GM20431 (cell line): Measurements from ENCODE around the gene CACNA2D4.

ENCODE experiments used
- in situ Hi-C: fragments of 300-500 bp; cut with MseI, MboI; formaldehyde crosslinking; loops from one replicate; pipeline ENCODE4 v1.15.0; 2020; ENCODE audit warnings: low sequenced_read_pairs; ENCODE audit not compliant: unreplicated experiment

CACNA2D4 gene

GRCh38 chr12:1837541-1838204, 80.8 kb downstream of the CACNA2D4 start:
- in situ Hi-C loops: no loop called here

DNA sequence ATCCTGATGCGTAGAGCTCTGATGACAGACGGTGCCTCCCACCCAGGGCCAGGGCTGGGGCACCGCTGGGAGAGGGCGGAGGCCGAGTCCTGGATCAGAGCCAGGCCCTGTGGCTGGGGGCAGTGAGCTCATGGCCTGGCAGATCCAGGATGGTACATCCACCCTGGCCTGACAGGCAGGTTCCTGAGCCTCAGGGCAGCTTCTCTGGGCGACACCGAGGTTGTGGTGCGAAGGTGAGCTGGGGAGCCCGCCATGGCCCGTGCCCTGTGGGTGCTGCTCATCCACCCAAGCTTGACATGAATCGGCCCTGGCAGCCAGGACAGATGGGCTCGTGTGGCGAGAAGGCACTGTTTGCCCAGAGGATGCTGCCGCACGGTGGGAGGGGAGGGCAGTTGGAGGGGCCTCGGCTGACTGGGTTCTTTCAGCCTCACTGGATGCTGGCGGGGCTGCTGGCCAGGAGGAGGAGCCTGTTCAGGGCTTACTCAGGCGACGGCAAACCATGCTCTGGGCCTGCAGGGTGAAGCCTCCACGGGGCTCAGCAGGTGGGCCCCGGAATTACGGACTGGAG, 81.5 kb downstream of the CACNA2D4 start:
- in situ Hi-C loops: no loop called here

GRCh38 chr12:1836241-1836803, 82.1 kb downstream of the CACNA2D4 start:
- in situ Hi-C loops: no loop called here

DNA sequence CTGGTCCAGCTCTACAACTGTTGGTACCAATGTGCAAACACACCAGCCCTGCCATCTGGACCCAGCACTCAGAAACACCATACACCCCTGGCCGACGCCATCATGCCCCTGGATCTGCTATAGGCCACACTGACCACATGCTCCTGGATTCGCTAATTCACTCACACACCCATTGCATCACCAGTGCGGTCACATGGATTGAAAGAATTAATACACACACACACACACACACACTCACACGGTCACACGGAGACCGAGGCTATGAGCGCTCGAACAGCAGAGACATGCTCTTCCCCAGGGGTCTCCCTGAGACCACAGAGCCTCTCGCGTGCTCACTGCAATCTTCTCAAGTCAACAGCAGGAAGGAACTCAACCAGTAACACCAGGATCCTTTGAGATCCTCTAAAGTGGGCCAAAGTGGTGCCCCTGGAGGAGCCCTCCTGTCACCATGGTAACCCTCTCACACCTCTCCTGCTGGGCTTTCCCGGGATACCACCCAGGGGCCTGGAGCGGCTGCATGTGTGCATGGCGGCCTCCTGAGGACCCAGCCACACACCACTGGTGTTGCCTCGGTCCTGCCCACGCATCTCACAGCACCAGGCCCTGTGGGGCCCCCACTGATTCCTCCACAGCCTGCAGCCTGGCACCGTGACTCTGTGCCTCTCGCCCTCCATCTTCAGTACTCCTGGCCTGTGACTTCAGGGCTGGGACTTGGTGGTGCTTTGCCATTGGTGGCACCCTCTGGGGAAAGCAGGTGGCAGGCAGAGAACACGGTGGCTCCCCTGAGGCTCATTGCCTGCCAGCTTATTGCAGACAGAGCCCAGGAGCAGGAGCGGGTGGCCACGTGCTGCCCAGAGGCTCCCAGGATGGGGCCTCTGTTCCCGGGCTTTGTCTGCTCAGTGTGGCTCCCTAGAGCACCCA, 83.0 kb downstream of the CACNA2D4 start:
- in situ Hi-C loops: no loop called here

DNA sequence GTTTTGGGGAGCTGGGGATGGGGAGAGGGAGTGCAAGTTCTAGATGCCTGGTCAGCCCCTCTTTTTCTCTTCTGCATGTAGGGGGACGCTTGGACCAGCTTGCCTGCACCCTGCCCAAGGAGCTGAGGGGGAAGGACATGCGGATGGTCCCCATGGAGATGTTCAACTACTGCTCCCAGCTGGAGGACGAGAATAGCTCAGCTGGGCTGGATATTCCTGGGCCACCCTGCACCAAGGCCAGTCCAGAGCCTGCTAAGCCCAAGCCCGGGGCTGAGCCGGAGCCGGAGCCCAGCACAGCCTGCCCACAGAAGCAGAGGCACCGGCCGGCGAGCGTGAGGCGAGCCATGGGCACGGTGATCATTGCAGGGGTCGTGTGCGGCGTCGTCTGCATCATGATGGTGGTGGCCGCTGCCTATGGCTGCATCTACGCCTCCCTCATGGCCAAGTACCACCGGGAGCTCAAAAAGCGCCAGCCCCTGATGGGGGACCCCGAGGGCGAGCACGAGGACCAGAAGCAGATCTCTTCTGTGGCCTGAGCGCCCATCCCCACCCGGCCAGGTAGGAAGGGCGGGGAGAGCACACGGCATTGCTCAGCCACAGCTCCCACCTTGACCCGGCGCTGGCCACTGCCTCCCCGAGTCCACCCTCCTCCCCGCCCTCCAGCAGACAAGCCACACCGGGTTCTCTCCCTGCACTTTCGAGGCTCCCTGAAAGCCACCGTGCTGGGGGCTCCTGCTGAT, 84.1 kb downstream of the CACNA2D4 start:
- in situ Hi-C loops: no loop called here

DNA sequence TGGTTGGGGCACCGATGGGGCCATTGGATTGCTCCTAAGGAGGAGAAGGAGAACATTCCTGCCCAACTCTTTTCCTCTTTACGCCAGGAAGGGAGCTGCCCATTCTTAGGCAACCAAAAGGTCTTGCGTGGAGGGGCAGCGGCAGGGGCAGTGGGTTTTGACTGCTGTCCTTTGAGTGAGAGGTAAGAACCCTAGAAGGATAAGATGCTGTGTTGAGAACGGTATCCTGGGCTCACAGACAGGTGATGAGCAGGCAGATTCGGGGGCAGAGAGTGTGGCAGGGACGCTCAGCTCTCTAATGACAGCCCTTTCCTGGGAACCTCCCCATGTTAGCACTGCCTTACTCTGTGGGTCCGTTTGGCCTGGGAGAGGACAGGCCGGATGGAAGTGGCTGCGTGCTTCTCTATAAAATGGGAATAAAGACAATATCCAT, 84.8 kb downstream of the CACNA2D4 start:
- in situ Hi-C loops: no loop called here

GRCh38 chr12:1832801-1833595, 85.5 kb downstream of the CACNA2D4 start:
- in situ Hi-C loops: no loop called here

DNA sequence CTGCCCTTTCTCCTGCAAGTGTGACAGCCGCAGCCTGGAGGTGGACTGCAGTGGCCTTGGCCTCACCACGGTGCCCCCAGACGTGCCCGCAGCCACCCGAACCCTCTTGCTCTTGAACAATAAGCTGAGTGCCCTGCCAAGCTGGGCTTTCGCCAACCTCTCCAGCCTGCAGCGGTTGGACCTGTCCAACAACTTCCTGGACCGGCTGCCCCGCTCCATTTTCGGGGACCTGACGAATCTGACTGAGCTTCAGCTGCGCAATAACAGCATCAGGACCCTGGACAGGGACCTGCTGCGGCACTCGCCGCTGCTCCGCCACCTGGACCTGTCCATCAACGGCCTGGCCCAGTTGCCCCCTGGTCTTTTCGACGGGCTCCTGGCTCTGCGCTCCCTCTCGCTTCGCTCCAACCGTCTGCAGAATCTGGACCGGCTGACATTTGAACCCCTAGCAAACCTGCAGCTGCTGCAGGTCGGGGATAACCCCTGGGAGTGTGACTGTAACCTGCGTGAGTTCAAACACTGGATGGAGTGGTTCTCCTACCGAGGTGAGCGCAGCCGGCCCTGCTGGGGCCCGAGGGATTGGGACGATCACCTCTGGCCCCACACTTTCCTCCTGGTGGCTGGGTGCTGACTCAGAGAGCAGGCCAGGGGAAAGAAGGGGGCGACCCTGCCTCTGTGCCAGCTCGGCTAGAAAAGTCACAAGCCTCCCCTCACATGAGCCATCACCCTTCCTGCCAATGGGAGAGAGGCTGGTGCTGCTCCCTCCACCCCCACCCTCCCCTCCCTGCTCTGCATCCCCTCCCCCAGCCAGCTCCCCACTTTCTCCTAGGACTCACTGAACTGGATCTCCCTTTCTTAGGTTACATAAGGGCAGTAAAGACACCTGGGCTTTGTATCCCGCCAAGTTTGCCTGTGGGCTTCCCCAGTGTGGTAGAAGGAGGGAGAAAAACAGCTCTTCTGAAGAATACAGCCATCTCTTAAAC, 87.2 kb downstream of the CACNA2D4 start:
- in situ Hi-C loops: no loop called here

DNA sequence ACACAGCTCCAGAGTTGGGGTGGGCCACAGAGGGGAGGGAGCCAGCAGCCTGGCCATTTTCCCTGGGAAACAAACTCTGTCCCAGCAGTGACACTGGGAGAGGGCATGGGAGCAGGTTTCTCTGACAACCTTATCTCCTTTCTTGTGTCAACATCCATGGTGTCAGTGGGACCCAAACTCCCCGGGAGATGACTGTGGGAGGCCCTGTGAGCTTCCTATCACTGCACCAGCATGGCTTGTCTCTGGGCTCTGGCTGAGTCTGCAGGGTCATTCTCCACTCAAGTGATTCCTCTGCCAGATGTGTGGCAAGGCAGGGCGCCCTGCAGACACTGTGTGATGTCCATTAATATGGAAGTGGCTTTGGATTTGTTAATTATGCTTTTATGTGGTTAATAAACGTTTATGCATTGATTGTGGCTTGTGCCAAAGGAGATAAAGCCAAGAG, 88.0 kb downstream of the CACNA2D4 start:
- in situ Hi-C loops: no loop called here

GRCh38 chr12:1829306-1829900, 89.0 kb downstream of the CACNA2D4 start:
- in situ Hi-C loops: no loop called here

- in situ Hi-C loops: no loop called here
Observed at GRCh38 chr12:1828856-1829255, 89.6 kb downstream of the CACNA2D4 start.

- in situ Hi-C loops: no loop called here
Observed at GRCh38 chr12:1827826-1828805, 90.3 kb downstream of the CACNA2D4 start.

DNA sequence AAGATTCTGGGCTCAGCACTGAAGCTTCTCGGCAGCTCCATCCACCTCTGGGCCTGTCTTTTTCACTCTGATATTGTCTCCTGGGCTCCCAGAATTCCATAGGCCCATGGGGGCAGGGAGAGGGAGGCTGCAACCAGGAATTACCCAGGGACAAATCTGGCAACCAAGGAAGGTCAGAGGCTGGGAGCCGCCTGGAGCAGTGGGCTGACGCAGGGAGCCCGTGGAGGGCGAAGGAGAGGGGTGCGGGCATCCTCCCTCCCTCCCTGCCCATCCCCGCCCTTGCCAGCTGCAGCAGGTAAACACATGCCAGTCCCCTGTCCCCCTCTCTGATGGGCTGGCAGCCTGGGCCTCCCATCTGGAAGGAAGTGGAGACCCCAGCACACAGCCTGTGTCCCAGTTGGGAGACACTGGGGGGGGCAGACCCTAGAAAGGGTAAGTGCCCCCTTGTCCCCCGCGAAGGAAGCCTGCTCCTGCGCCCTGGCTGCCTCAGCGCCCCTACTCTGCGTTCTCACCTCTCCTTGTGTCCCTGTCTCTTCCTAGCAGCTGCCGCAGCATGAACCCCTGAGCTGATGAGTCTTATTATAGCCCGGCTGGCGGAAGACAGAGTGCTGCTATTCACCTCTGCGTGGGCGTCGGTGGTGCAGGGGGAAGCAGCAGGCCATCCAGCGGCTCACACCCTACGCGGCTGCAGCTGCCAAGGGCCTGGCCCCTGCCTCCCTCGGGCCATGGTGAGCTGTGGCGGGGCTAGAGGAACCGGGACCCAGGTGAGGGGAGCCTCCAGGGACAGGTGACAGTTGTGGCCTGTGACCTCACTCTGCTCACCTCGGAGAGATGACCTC, 91.4 kb downstream of the CACNA2D4 start:
- in situ Hi-C loops: no loop called here

DNA sequence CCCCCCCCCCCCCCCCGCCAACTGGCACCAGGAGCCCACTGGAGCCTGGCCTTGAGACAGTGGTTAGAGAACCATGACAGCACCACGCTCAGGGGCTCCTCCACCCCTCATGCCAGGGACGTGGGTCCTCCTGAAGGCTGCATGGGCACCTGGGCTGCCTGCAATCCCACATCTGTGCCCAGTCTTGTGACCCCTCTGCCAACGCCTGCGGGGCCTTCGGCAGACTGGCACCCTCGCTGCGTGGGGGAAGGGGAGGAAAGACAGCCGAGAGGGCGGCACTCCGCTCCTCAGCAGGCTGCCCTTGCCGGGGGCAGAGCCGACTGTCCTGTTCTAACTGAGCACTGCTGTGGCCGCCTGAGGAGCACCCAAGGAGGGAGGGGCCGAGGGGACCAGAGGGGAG, 92.1 kb downstream of the CACNA2D4 start:
- in situ Hi-C loops: no loop called here

DNA sequence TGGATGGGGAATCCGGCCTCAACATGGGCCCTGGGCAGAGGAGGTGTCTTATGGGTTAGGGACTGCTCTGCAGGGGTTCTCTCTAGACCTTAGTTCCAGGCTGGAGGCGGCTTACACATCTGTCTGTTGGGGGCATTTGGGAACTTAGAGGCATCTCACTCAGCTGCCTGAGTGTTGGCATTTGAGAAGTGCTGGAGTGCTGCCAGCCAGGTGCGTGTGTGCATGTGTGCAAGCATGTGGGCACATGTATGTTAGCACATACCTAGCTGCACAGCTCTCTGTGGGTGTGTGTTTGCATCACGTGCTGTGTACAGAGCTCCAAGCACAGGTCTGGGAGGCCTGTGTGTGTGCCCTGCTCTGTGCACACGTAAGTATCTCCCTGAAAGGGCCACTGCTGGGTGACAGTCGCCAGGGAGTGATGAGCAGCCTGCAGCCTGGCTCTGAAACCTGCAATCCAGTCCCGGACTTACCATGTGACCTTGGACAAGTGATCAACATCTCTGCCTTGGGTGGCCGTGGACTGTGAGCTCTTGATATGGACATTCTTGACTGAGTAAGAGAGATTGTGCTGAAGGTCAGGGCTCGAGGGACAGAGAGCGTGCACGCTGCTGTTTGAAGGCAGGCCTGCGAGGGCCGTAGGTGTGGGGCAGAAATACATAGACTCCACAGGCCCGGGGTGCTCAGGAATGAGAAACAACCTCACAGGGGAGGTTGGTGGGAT, 92.9 kb downstream of the CACNA2D4 start:
- in situ Hi-C loops: no loop called here
